ENCODE data around the gene CACNA1A.

CACNA1A gene

GRCh38 chr19:13373599-13373998 lies 132.7 kb downstream of the CACNA1A start:
- Histone ChIP-seq H3K23ac (ENCODE audit: low read length in 2 of 2) (no peak overlapping the region), H3K79me1 (replicated peaks; ENCODE audit: low read length, poor library complexity, severe bottlenecking) (no peaks in the 10 kb centered on the region), H2AK5ac (ENCODE audit: low read length, severe bottlenecking) (no peak overlapping the region), H3K14ac (ENCODE audit: low read length in 2 of 2) (no peak overlapping the region), H3K4me3 (ENCODE audit: insufficient read depth in 1 of 2, low read depth in 1 of 2, low read length in 2 of 2) (no peak overlapping the region), H2BK120ac (ENCODE audit: low read depth, low read length) (no peak overlapping the region), H3K4ac (ENCODE audit: low read depth in 1 of 2, low read length in 2 of 2) (no peak overlapping the region), H2BK5ac (ENCODE audit: low read depth, low read length, poor library complexity, severe bottlenecking) (no peak overlapping the region), H3K36me3 (ENCODE audit: control insufficient read depth in 1 of 2, insufficient read depth in 2 of 2, low read depth in 1 of 2, low read length in 2 of 2) (peaks cover 0 to 8% of the 10 kb centered on the region in 2 experiments), H3K9ac (ENCODE audit: low read length) (no peak overlapping the region), H3K9me3 (ENCODE audit: control insufficient read depth, low read length) (no peaks in the 10 kb centered on the region), H3K4me1 (ENCODE audit: control insufficient read depth, insufficient read depth, low read depth, low read length) (no peaks in the 10 kb centered on the region), H2AFZ (ENCODE audit: low read depth, low read length) (no peak overlapping the region), H2BK12ac (ENCODE audit: low read length in 2 of 2) (no peak overlapping the region), H3K27me3 (ENCODE audit: control insufficient read depth in 1 of 2, insufficient read depth in 1 of 2, low read length in 2 of 2) (no peaks in the 10 kb centered on the region), H4K8ac (ENCODE audit: low read length) (no peak overlapping the region), H4K91ac (ENCODE audit: low read length) (no peak overlapping the region), H2BK15ac (ENCODE audit: low read depth, poor library complexity, severe bottlenecking) (no peak overlapping the region), H3K27ac (ENCODE audit: low read length, poor library complexity, severe bottlenecking) (no peak overlapping the region), H3K18ac (ENCODE audit: low read depth in 1 of 2, low read length in 2 of 2) (no peak overlapping the region), H3K4me2 (ENCODE audit: low read length, poor library complexity, severe bottlenecking) (no peak overlapping the region)
- whole genome bisulfite sequencing, result 67% methylated on average over 3 of the region's 3 CpGs
- DNase-seq, result no peak

- Histone ChIP-seq H3K4me1 (ENCODE audit: control insufficient read depth, insufficient read depth, low read depth, low read length) (no peaks in the 10 kb centered on the region), H3K14ac (ENCODE audit: low read length in 2 of 2) (no peak overlapping the region), H4K8ac (ENCODE audit: low read length) (no peak overlapping the region), H3K27ac (ENCODE audit: low read length, poor library complexity, severe bottlenecking) (no peak overlapping the region), H2BK120ac (ENCODE audit: low read depth, low read length) (no peak overlapping the region), H3K18ac (ENCODE audit: low read depth in 1 of 2, low read length in 2 of 2) (no peak overlapping the region), H3K4me2 (ENCODE audit: low read length, poor library complexity, severe bottlenecking) (no peak overlapping the region), H2BK15ac (ENCODE audit: low read depth, poor library complexity, severe bottlenecking) (no peak overlapping the region), H3K23ac (ENCODE audit: low read length in 2 of 2) (no peak overlapping the region), H3K9me3 (ENCODE audit: control insufficient read depth, low read length) (no peaks in the 10 kb centered on the region), H3K36me3 (ENCODE audit: control insufficient read depth in 1 of 2, insufficient read depth in 2 of 2, low read depth in 1 of 2, low read length in 2 of 2) (peaks cover 0 to 8% of the 10 kb centered on the region in 2 experiments), H3K9ac (ENCODE audit: low read length) (no peak overlapping the region), H4K91ac (ENCODE audit: low read length) (no peak overlapping the region), H3K79me1 (replicated peaks; ENCODE audit: low read length, poor library complexity, severe bottlenecking) (no peaks in the 10 kb centered on the region), H2BK12ac (ENCODE audit: low read length in 2 of 2) (no peak overlapping the region), H2AFZ (ENCODE audit: low read depth, low read length) (no peak overlapping the region), H3K4ac (ENCODE audit: low read depth in 1 of 2, low read length in 2 of 2) (no peak overlapping the region), H3K27me3 (ENCODE audit: control insufficient read depth in 1 of 2, insufficient read depth in 1 of 2, low read length in 2 of 2) (no peaks in the 10 kb centered on the region), H2AK5ac (ENCODE audit: low read length, severe bottlenecking) (no peak overlapping the region), H2BK5ac (ENCODE audit: low read depth, low read length, poor library complexity, severe bottlenecking) (no peak overlapping the region), H3K4me3 (ENCODE audit: insufficient read depth in 1 of 2, low read depth in 1 of 2, low read length in 2 of 2) (no peak overlapping the region)
- WGBS, result 84% methylated on average over 3 of the region's 5 CpGs
- no peak for DNase-seq
These were observed 135.3 kb downstream of the CACNA1A start for GRCh38 chr19:13370948-13371347.

- Histone ChIP-seq H2AFZ (ENCODE audit: low read depth, low read length) (no peak overlapping the region), H2BK12ac (ENCODE audit: low read length in 2 of 2) (no peak overlapping the region), H3K18ac (ENCODE audit: low read depth in 1 of 2, low read length in 2 of 2) (no peak overlapping the region), H3K27ac (ENCODE audit: low read length, poor library complexity, severe bottlenecking) (no peak overlapping the region), H3K9me3 (ENCODE audit: control insufficient read depth, low read length) (no peaks in the 10 kb centered on the region), H2BK5ac (ENCODE audit: low read depth, low read length, poor library complexity, severe bottlenecking) (no peak overlapping the region), H3K79me1 (replicated peaks; ENCODE audit: low read length, poor library complexity, severe bottlenecking) (no peaks in the 10 kb centered on the region), H2AK5ac (ENCODE audit: low read length, severe bottlenecking) (no peak overlapping the region), H2BK15ac (ENCODE audit: low read depth, poor library complexity, severe bottlenecking) (no peak overlapping the region), H3K4me1 (ENCODE audit: control insufficient read depth, insufficient read depth, low read depth, low read length) (no peaks in the 10 kb centered on the region), H3K36me3 (ENCODE audit: control insufficient read depth in 1 of 2, insufficient read depth in 2 of 2, low read depth in 1 of 2, low read length in 2 of 2) (peaks cover 0 to 20% of the 10 kb centered on the region in 2 experiments), H3K27me3 (ENCODE audit: control insufficient read depth in 1 of 2, insufficient read depth in 1 of 2, low read length in 2 of 2) (no peaks in the 10 kb centered on the region), H3K14ac (ENCODE audit: low read length in 2 of 2) (no peak overlapping the region), H3K4me2 (ENCODE audit: low read length, poor library complexity, severe bottlenecking) (no peak overlapping the region), H3K4ac (ENCODE audit: low read depth in 1 of 2, low read length in 2 of 2) (no peak overlapping the region), H3K4me3 (ENCODE audit: insufficient read depth in 1 of 2, low read depth in 1 of 2, low read length in 2 of 2) (no peak overlapping the region), H4K91ac (ENCODE audit: low read length) (no peak overlapping the region), H2BK120ac (ENCODE audit: low read depth, low read length) (no peak overlapping the region), H3K23ac (ENCODE audit: low read length in 2 of 2) (no peak overlapping the region), H3K9ac (ENCODE audit: low read length) (no peak overlapping the region), H4K8ac (ENCODE audit: low read length) (no peak overlapping the region)
- DNase-seq, result no peak
- WGBS, result 74% methylated on average over 10 of the region's 13 CpGs
These were observed 139.6 kb downstream of the CACNA1A start for GRCh38 chr19:13366529-13367143.

GRCh38 chr19:13363954-13364353 lies 142.3 kb downstream of the CACNA1A start:
- Histone ChIP-seq H3K4me2 (ENCODE audit: low read length, poor library complexity, severe bottlenecking) (no peak overlapping the region), H3K27ac (ENCODE audit: low read length, poor library complexity, severe bottlenecking) (no peak overlapping the region), H3K79me1 (replicated peaks; ENCODE audit: low read length, poor library complexity, severe bottlenecking) (no peaks in the 10 kb centered on the region), H3K14ac (ENCODE audit: low read length in 2 of 2) (no peak overlapping the region), H2BK120ac (ENCODE audit: low read depth, low read length) (no peak overlapping the region), H2AK5ac (ENCODE audit: low read length, severe bottlenecking) (no peak overlapping the region), H3K18ac (ENCODE audit: low read depth in 1 of 2, low read length in 2 of 2) (no peak overlapping the region), H3K9ac (ENCODE audit: low read length) (no peak overlapping the region), H4K91ac (ENCODE audit: low read length) (no peak overlapping the region), H3K4me3 (ENCODE audit: insufficient read depth in 1 of 2, low read depth in 1 of 2, low read length in 2 of 2) (no peak overlapping the region), H3K9me3 (ENCODE audit: control insufficient read depth, low read length) (peaks cover 19% of the 10 kb centered on the region), H2BK15ac (ENCODE audit: low read depth, poor library complexity, severe bottlenecking) (no peak overlapping the region), H2BK12ac (ENCODE audit: low read length in 2 of 2) (no peak overlapping the region), H3K23ac (ENCODE audit: low read length in 2 of 2) (no peak overlapping the region), H3K27me3 (ENCODE audit: control insufficient read depth in 1 of 2, insufficient read depth in 1 of 2, low read length in 2 of 2) (no peaks in the 10 kb centered on the region), H3K4ac (ENCODE audit: low read depth in 1 of 2, low read length in 2 of 2) (no peak overlapping the region), H4K8ac (ENCODE audit: low read length) (no peak overlapping the region), H2AFZ (ENCODE audit: low read depth, low read length) (no peak overlapping the region), H3K36me3 (ENCODE audit: control insufficient read depth in 1 of 2, insufficient read depth in 2 of 2, low read depth in 1 of 2, low read length in 2 of 2) (peaks cover 0 to 37% of the 10 kb centered on the region in 2 experiments), H3K4me1 (ENCODE audit: control insufficient read depth, insufficient read depth, low read depth, low read length) (no peaks in the 10 kb centered on the region), H2BK5ac (ENCODE audit: low read depth, low read length, poor library complexity, severe bottlenecking) (no peak overlapping the region)
- no peak for DNase-seq
- 40% methylated on average over 3 of the region's 5 CpGs for WGBS

All from mesenchymal stem cell (in vitro differentiated cells and primary cell).